Measurements from ENCODE around the gene AP2A1. TPM values are rescaled to one million over a fixed set of nuclear protein-coding genes. Genes with fewer than 3 reads are reported as not detected.

The AP2A1 gene
- total RNA-seq, 3 donors from 2014 or later, result 63.6 to 73.6 (median 71.5) TPM

GRCh38 chr19:49824662-49825061 is 57.9 kb downstream of the AP2A1 start:
- Mint-ChIP-seq H3K4me1 (ENCODE audit: low read depth) (peaks cover 2% of the 10 kb centered on the region), H3K36me3 (ENCODE audit: insufficient read depth) (peaks cover 6% of the 10 kb centered on the region), H3K9me3 (no peaks in the 10 kb centered on the region), H3K4me3 (no peak overlapping the region), H3K27me3 (ENCODE audit: low read depth) (no peaks in the 10 kb centered on the region)
- no peak for DNase-seq
- no peak for ATAC-seq

- Mint-ChIP-seq H3K9me3 (no peaks in the 10 kb centered on the region), H3K4me1 (ENCODE audit: low read depth) (no peaks in the 10 kb centered on the region), H3K36me3 (ENCODE audit: insufficient read depth) (peaks cover 6% of the 10 kb centered on the region), H3K27me3 (ENCODE audit: low read depth) (no peaks in the 10 kb centered on the region), H3K4me3 (no peak overlapping the region)
- ATAC-seq (no peak), DNase-seq (no peak)
These were observed 60.2 kb downstream of the AP2A1 start for GRCh38 chr19:49827034-49827433.

- ATAC-seq, result no peak
- Mint-ChIP-seq H3K4me3 (no peak overlapping the region), H3K27me3 (ENCODE audit: low read depth) (no peaks in the 10 kb centered on the region), H3K9me3 (no peaks in the 10 kb centered on the region), H3K4me1 (ENCODE audit: low read depth) (no peaks in the 10 kb centered on the region), H3K36me3 (ENCODE audit: insufficient read depth) (peaks cover 15% of the 10 kb centered on the region)
- DNase-seq, result no peak
These were observed 62.4 kb downstream of the AP2A1 start for GRCh38 chr19:49829200-49829599.

GRCh38 chr19:49829721-49830120 is 62.9 kb downstream of the AP2A1 start:
- DNase-seq, result no peak
- ATAC-seq, result no peak
- Mint-ChIP-seq H3K4me1 (ENCODE audit: low read depth) (no peaks in the 10 kb centered on the region), H3K4me3 (no peak overlapping the region), H3K27me3 (ENCODE audit: low read depth) (no peaks in the 10 kb centered on the region), H3K36me3 (ENCODE audit: insufficient read depth) (peaks cover 17% of the 10 kb centered on the region), H3K9me3 (no peaks in the 10 kb centered on the region)

GRCh38 chr19:49830766-49831165 is 64.0 kb downstream of the AP2A1 start:
- H3K4me3 Mint-ChIP-seq, result no peak overlapping the region
- H3K4me1 Mint-ChIP-seq (ENCODE audit: low read depth), result no peaks in the 10 kb centered on the region
- ATAC-seq (no peak), DNase-seq (no peak)
- H3K9me3 Mint-ChIP-seq, result no peaks in the 10 kb centered on the region
- no peaks in the 10 kb centered on the region for H3K27me3 Mint-ChIP-seq (ENCODE audit: low read depth)
- peaks cover 19% of the 10 kb centered on the region for H3K36me3 Mint-ChIP-seq (ENCODE audit: insufficient read depth)

GRCh38 chr19:49831592-49831991 is 64.8 kb downstream of the AP2A1 start:
- Mint-ChIP-seq H3K9me3 (no peaks in the 10 kb centered on the region), H3K36me3 (ENCODE audit: insufficient read depth) (peaks cover 19% of the 10 kb centered on the region), H3K4me1 (ENCODE audit: low read depth) (no peaks in the 10 kb centered on the region), H3K27me3 (ENCODE audit: low read depth) (no peaks in the 10 kb centered on the region), H3K4me3 (no peak overlapping the region)
- no peak for ATAC-seq
- no peak for DNase-seq

GRCh38 chr19:49832556-49832955 is 65.8 kb downstream of the AP2A1 start:
- Mint-ChIP-seq H3K27me3 (ENCODE audit: low read depth) (no peaks in the 10 kb centered on the region), H3K4me1 (ENCODE audit: low read depth) (no peaks in the 10 kb centered on the region), H3K9me3 (no peaks in the 10 kb centered on the region), H3K4me3 (no peak overlapping the region), H3K36me3 (ENCODE audit: insufficient read depth) (peaks cover 23% of the 10 kb centered on the region)
- DNase-seq (no peak), ATAC-seq (no peak)

- Mint-ChIP-seq H3K27me3 (ENCODE audit: low read depth) (no peaks in the 10 kb centered on the region), H3K9me3 (no peaks in the 10 kb centered on the region), H3K36me3 (ENCODE audit: insufficient read depth) (peaks cover 29% of the 10 kb centered on the region), H3K4me3 (no peak overlapping the region), H3K4me1 (ENCODE audit: low read depth) (no peaks in the 10 kb centered on the region)
- no peak for ATAC-seq
- no peak for DNase-seq
These were observed 66.8 kb downstream of the AP2A1 start for GRCh38 chr19:49833599-49833998.

GRCh38 chr19:49835562-49835961 is 68.8 kb downstream of the AP2A1 start:
- H3K4me1 Mint-ChIP-seq (ENCODE audit: low read depth), result no peaks in the 10 kb centered on the region
- ATAC-seq, result no peak
- no peak for DNase-seq
- H3K4me3 Mint-ChIP-seq, result no peak overlapping the region
- H3K27me3 Mint-ChIP-seq (ENCODE audit: low read depth), result no peaks in the 10 kb centered on the region
- H3K36me3 Mint-ChIP-seq (ENCODE audit: insufficient read depth), result peaks cover 39% of the 10 kb centered on the region
- no peaks in the 10 kb centered on the region for H3K9me3 Mint-ChIP-seq

GRCh38 chr19:49836176-49837008 is 69.6 kb downstream of the AP2A1 start:
- no peaks in the 10 kb centered on the region for H3K9me3 Mint-ChIP-seq
- no peaks in the 10 kb centered on the region for H3K27me3 Mint-ChIP-seq (ENCODE audit: low read depth)
- DNase-seq, result no peak

GRCh38 chr19:49837009-49837310 is 70.2 kb downstream of the AP2A1 start:
- Mint-ChIP-seq H3K4me1 (ENCODE audit: low read depth) (no peaks in the 10 kb centered on the region), H3K36me3 (ENCODE audit: insufficient read depth) (peaks cover 40% of the 10 kb centered on the region), H3K27me3 (ENCODE audit: low read depth) (no peaks in the 10 kb centered on the region), H3K4me3 (no peak overlapping the region), H3K9me3 (no peaks in the 10 kb centered on the region)
- no peak for DNase-seq
- ATAC-seq, result no peak

More at GRCh38 chr19:49836176-49837008, 69.6 kb downstream of the AP2A1 start:
- Mint-ChIP-seq H3K4me1 (ENCODE audit: low read depth) (no peaks in the 10 kb centered on the region), H3K4me3 (no peak overlapping the region), H3K36me3 (ENCODE audit: insufficient read depth) (peaks cover 40% of the 10 kb centered on the region)
- ATAC-seq, result no peak

GRCh38 chr19:49837425-49837824 is 70.6 kb downstream of the AP2A1 start:
- Mint-ChIP-seq H3K4me3 (no peak overlapping the region), H3K9me3 (no peaks in the 10 kb centered on the region), H3K36me3 (ENCODE audit: insufficient read depth) (peaks cover 36% of the 10 kb centered on the region), H3K27me3 (ENCODE audit: low read depth) (no peaks in the 10 kb centered on the region), H3K4me1 (ENCODE audit: low read depth) (no peaks in the 10 kb centered on the region)
- no peak for DNase-seq
- no peak for ATAC-seq

GRCh38 chr19:49838885-49839588 is 72.2 kb downstream of the AP2A1 start:
- Mint-ChIP-seq H3K4me1 (ENCODE audit: low read depth) (no peaks in the 10 kb centered on the region), H3K36me3 (ENCODE audit: insufficient read depth) (peaks cover 27% of the 10 kb centered on the region), H3K27me3 (ENCODE audit: low read depth) (no peaks in the 10 kb centered on the region), H3K9me3 (no peaks in the 10 kb centered on the region), H3K4me3 (no peak overlapping the region)
- DNase-seq, result no peak
- ATAC-seq, result no peak

- H3K27me3 Mint-ChIP-seq (ENCODE audit: low read depth), result no peaks in the 10 kb centered on the region
- ATAC-seq (no peak), DNase-seq (no peak)
- H3K9me3 Mint-ChIP-seq, result no peaks in the 10 kb centered on the region
- no peaks in the 10 kb centered on the region for H3K4me1 Mint-ChIP-seq (ENCODE audit: low read depth)
- peaks cover 26% of the 10 kb centered on the region for H3K36me3 Mint-ChIP-seq (ENCODE audit: insufficient read depth)
- no peak overlapping the region for H3K4me3 Mint-ChIP-seq
These were observed 72.9 kb downstream of the AP2A1 start for GRCh38 chr19:49839713-49840112.

- no peaks in the 10 kb centered on the region for H3K4me1 Mint-ChIP-seq (ENCODE audit: low read depth)
- H3K27me3 Mint-ChIP-seq (ENCODE audit: low read depth), result no peaks in the 10 kb centered on the region
- H3K9me3 Mint-ChIP-seq, result no peaks in the 10 kb centered on the region
- no peak overlapping the region for H3K4me3 Mint-ChIP-seq
- ATAC-seq (no peak), DNase-seq (no peak)
- peaks cover 23% of the 10 kb centered on the region for H3K36me3 Mint-ChIP-seq (ENCODE audit: insufficient read depth)
These were observed 73.5 kb downstream of the AP2A1 start for GRCh38 chr19:49840321-49840720.

Measured in activated T-cell treated with anti-CD3 and anti-CD28 coated beads, Interleukin-2, amount 50 U/mL, for 4 hours (primary cell).